Stimulated activated naive CD8-positive, alpha-beta T cell treated with anti-CD3 and anti-CD28 coated beads, Interleukin-15, Interleukin-2, amounts not matched to agents 100 ng/mL and 50 ng/mL, for 24 hours (primary cell): Measurements from ENCODE around the gene ZNF787.
A peak's percentile ranks its signal among the peaks of the same experiment; 100 is the strongest.
"Not testable (repeated sequence)": the region's sequence is repeated elsewhere in the genome, so short reads cannot be mapped to it uniquely, and the experiment has no call there.

ENCODE experiments used
- H3K27ac Mint-ChIP-seq: one replicate; pipeline ENCODE4 v1.8.0; 2021; ENCODE audit warnings: mild to moderate bottlenecking, mixed read lengths
- H3K27me3 Mint-ChIP-seq: one replicate; pipeline ENCODE4 v1.8.0; 2021; ENCODE audit warnings: mixed read lengths
- H3K36me3 Mint-ChIP-seq: one replicate; pipeline ENCODE4 v1.8.0; 2021; ENCODE audit warnings: low read depth, mixed read lengths
- H3K4me1 Mint-ChIP-seq: one replicate; pipeline ENCODE4 v1.8.0; 2021; ENCODE audit warnings: low read depth, mixed read lengths
- H3K4me3 Mint-ChIP-seq: one replicate; pipeline ENCODE4 v1.8.0; 2021; ENCODE audit warnings: mild to moderate bottlenecking, mixed read lengths
- H3K9me3 Mint-ChIP-seq: one replicate; pipeline ENCODE4 v1.8.0; 2021; ENCODE audit warnings: mixed read lengths

The ZNF787 gene

GRCh38 chr19:56107626-56108351 lies 13.3 kb downstream of the ZNF787 start:
- Mint-ChIP-seq H3K4me1 (peaks cover 64% of the 10 kb centered on the region), H3K27me3 (no peaks in the 10 kb centered on the region), H3K4me3 (no peak overlapping the region), H3K36me3 (peaks cover 5% of the 10 kb centered on the region), H3K27ac (no peak overlapping the region), H3K9me3 (no peaks in the 10 kb centered on the region)

- Mint-ChIP-seq H3K27ac (no peak overlapping the region), H3K4me1 (peaks cover 56% of the 10 kb centered on the region), H3K9me3 (no peaks in the 10 kb centered on the region), H3K4me3 (no peak overlapping the region), H3K27me3 (no peaks in the 10 kb centered on the region), H3K36me3 (peaks cover 5% of the 10 kb centered on the region)
Observed at GRCh38 chr19:56106993-56107392, 14.1 kb downstream of the ZNF787 start.

GRCh38 chr19:56106397-56106849 lies 14.7 kb downstream of the ZNF787 start:
- Mint-ChIP-seq H3K27me3 (no peaks in the 10 kb centered on the region), H3K4me3 (no peak overlapping the region), H3K4me1 (peaks cover 53% of the 10 kb centered on the region), H3K36me3 (peaks cover 8% of the 10 kb centered on the region), H3K9me3 (no peaks in the 10 kb centered on the region), H3K27ac (no peak overlapping the region)

- H3K27ac Mint-ChIP-seq, H3K4me3 Mint-ChIP-seq, H3K27me3 Mint-ChIP-seq, H3K9me3 Mint-ChIP-seq: not testable (repeated sequence)
- Mint-ChIP-seq H3K4me1 (peaks cover 53% of the 10 kb centered on the region), H3K36me3 (peaks cover 13% of the 10 kb centered on the region)
Observed at GRCh38 chr19:56105831-56106396, 15.2 kb downstream of the ZNF787 start.

- peaks cover 13% of the 10 kb centered on the region for H3K36me3 Mint-ChIP-seq
- H3K27ac Mint-ChIP-seq = peak overlapping the region; percentile 63
- no peaks in the 10 kb centered on the region for H3K27me3 Mint-ChIP-seq
- H3K9me3 Mint-ChIP-seq = no peaks in the 10 kb centered on the region
- H3K4me1 Mint-ChIP-seq = peaks cover 45% of the 10 kb centered on the region
- H3K4me3 Mint-ChIP-seq = peak overlapping the region; percentile 10
Observed at GRCh38 chr19:56105090-56105701, 15.9 kb downstream of the ZNF787 start.

- no peaks in the 10 kb centered on the region for H3K27me3 Mint-ChIP-seq
- H3K9me3 Mint-ChIP-seq = no peaks in the 10 kb centered on the region
- peak overlapping the region; percentile 75 for H3K27ac Mint-ChIP-seq
- H3K4me3 Mint-ChIP-seq = no peak overlapping the region
- peaks cover 40% of the 10 kb centered on the region for H3K4me1 Mint-ChIP-seq
- peaks cover 13% of the 10 kb centered on the region for H3K36me3 Mint-ChIP-seq
Observed at GRCh38 chr19:56104423-56104822, 16.7 kb downstream of the ZNF787 start.

GRCh38 chr19:56103027-56103614 lies 18.0 kb downstream of the ZNF787 start:
- Mint-ChIP-seq H3K36me3 (peaks cover 13% of the 10 kb centered on the region), H3K9me3 (no peaks in the 10 kb centered on the region), H3K4me1 (peaks cover 31% of the 10 kb centered on the region), H3K4me3 (no peak overlapping the region), H3K27me3 (no peaks in the 10 kb centered on the region), H3K27ac (no peak overlapping the region)

- no peak overlapping the region for H3K4me3 Mint-ChIP-seq
- H3K27me3 Mint-ChIP-seq = no peaks in the 10 kb centered on the region
- H3K4me1 Mint-ChIP-seq = peaks cover 26% of the 10 kb centered on the region
- H3K36me3 Mint-ChIP-seq = peaks cover 18% of the 10 kb centered on the region
- no peaks in the 10 kb centered on the region for H3K9me3 Mint-ChIP-seq
- H3K27ac Mint-ChIP-seq = no peak overlapping the region
Observed at GRCh38 chr19:56101746-56102535, 19.2 kb downstream of the ZNF787 start.

GRCh38 chr19:56101095-56101494 lies 20.0 kb downstream of the ZNF787 start:
- Mint-ChIP-seq H3K9me3 (no peaks in the 10 kb centered on the region), H3K27ac (no peak overlapping the region), H3K4me3 (no peak overlapping the region), H3K36me3 (peaks cover 15% of the 10 kb centered on the region), H3K4me1 (peaks cover 18% of the 10 kb centered on the region), H3K27me3 (no peaks in the 10 kb centered on the region)

GRCh38 chr19:56099638-56100539 lies 21.2 kb downstream of the ZNF787 start:
- H3K27me3 Mint-ChIP-seq = no peaks in the 10 kb centered on the region
- H3K27ac Mint-ChIP-seq = no peak overlapping the region
- H3K4me1 Mint-ChIP-seq = peaks cover 8% of the 10 kb centered on the region
- H3K4me3 Mint-ChIP-seq = no peak overlapping the region
- no peaks in the 10 kb centered on the region for H3K9me3 Mint-ChIP-seq
- peaks cover 22% of the 10 kb centered on the region for H3K36me3 Mint-ChIP-seq

- Mint-ChIP-seq H3K36me3 (peaks cover 29% of the 10 kb centered on the region), H3K27ac (no peak overlapping the region), H3K9me3 (no peaks in the 10 kb centered on the region), H3K4me1 (peaks cover 4% of the 10 kb centered on the region), H3K4me3 (no peak overlapping the region), H3K27me3 (no peaks in the 10 kb centered on the region)
Observed at GRCh38 chr19:56098731-56099568, 22.1 kb downstream of the ZNF787 start.

GRCh38 chr19:56098237-56098636 lies 22.9 kb downstream of the ZNF787 start:
- not testable (repeated sequence) for H3K27ac Mint-ChIP-seq, H3K4me1 Mint-ChIP-seq, H3K4me3 Mint-ChIP-seq, H3K9me3 Mint-ChIP-seq, H3K27me3 Mint-ChIP-seq
- H3K36me3 Mint-ChIP-seq = peaks cover 36% of the 10 kb centered on the region

- no peaks in the 10 kb centered on the region for H3K9me3 Mint-ChIP-seq
Observed at GRCh38 chr19:56097776-56098175, 23.3 kb downstream of the ZNF787 start.

More at GRCh38 chr19:56097776-56098175, 23.3 kb downstream of the ZNF787 start:
- Mint-ChIP-seq H3K4me1 (peaks cover 4% of the 10 kb centered on the region), H3K27me3 (no peaks in the 10 kb centered on the region), H3K36me3 (peaks cover 41% of the 10 kb centered on the region), H3K27ac (no peak overlapping the region), H3K4me3 (no peak overlapping the region)
